ENCODE data around the gene CCDC38.

- TF ChIP-seq, protein P1, sequence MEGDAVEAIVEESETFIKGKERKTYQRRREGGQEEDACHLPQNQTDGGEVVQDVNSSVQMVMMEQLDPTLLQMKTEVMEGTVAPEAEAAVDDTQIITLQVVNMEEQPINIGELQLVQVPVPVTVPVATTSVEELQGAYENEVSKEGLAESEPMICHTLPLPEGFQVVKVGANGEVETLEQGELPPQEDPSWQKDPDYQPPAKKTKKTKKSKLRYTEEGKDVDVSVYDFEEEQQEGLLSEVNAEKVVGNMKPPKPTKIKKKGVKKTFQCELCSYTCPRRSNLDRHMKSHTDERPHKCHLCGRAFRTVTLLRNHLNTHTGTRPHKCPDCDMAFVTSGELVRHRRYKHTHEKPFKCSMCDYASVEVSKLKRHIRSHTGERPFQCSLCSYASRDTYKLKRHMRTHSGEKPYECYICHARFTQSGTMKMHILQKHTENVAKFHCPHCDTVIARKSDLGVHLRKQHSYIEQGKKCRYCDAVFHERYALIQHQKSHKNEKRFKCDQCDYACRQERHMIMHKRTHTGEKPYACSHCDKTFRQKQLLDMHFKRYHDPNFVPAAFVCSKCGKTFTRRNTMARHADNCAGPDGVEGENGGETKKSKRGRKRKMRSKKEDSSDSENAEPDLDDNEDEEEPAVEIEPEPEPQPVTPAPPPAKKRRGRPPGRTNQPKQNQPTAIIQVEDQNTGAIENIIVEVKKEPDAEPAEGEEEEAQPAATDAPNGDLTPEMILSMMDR (IDR thresholded peaks at IDR 0.05), result no peak
- no peak for TF ChIP-seq POLR2A (IDR thresholded peaks at IDR 0.05)
- no peak for TF ChIP-seq POLR2AphosphoS5 (IDR thresholded peaks at IDR 0.05)
Observed at GRCh38 chr12:95884998-95885397, 57.4 kb downstream of the CCDC38 start.

Data from prostate gland (tissue), 2 donors.